HS-5 (cell line): ENCODE results near the gene PAIP2B.
"Not testable (repeated sequence)": the region's sequence is repeated elsewhere in the genome, so short reads cannot be mapped to it uniquely, and the experiment has no call there.

Experiments
- DNase-seq: peaks from one replicate; pipeline ENCODE4 v3.0.0-alpha.2; 2012; ENCODE audit warnings: low read depth

Gene PAIP2B

GRCh38 chr2:71216501-71216900 is 10.4 kb downstream of the PAIP2B start:
- no peak for DNase-seq

GRCh38 chr2:71215447-71215846 is 11.5 kb downstream of the PAIP2B start:
- DNase-seq, result no peak

- no peak for DNase-seq
Observed at GRCh38 chr2:71212336-71212735, 14.6 kb downstream of the PAIP2B start.

GRCh38 chr2:71210292-71210691 is 16.6 kb downstream of the PAIP2B start:
- no peak for DNase-seq

GRCh38 chr2:71208756-71209155 is 18.1 kb downstream of the PAIP2B start:
- DNase-seq, result no peak

GRCh38 chr2:71207601-71208000 is 19.3 kb downstream of the PAIP2B start:
- DNase-seq, result no peak

GRCh38 chr2:71206271-71206670 is 20.6 kb downstream of the PAIP2B start:
- DNase-seq, result no peak

GRCh38 chr2:71191570-71191943 is 35.3 kb downstream of the PAIP2B start:
- no peak for DNase-seq

- no peak for DNase-seq
Observed at GRCh38 chr2:71190656-71191569, 36.0 kb downstream of the PAIP2B start.

GRCh38 chr2:71187589-71187988 is 39.3 kb downstream of the PAIP2B start:
- DNase-seq, result no peak

GRCh38 chr2:71186973-71187372 is 39.9 kb downstream of the PAIP2B start:
- DNase-seq, result no peak

- DNase-seq, result not testable (repeated sequence)
Observed at GRCh38 chr2:71183306-71184115, 43.4 kb downstream of the PAIP2B start.

GRCh38 chr2:71181316-71181715 is 45.6 kb downstream of the PAIP2B start:
- DNase-seq, result no peak

- DNase-seq, result not testable (repeated sequence)
Observed at GRCh38 chr2:71178836-71179235, 48.1 kb downstream of the PAIP2B start.

- DNase-seq, result no peak
Observed at GRCh38 chr2:71174207-71174606, 52.7 kb downstream of the PAIP2B start.

- no peak for DNase-seq
Observed at GRCh38 chr2:71173096-71173495, 53.8 kb downstream of the PAIP2B start.

- DNase-seq, result no peak
Observed at GRCh38 chr2:71166812-71167211, 60.1 kb downstream of the PAIP2B start.

- no peak for DNase-seq
Observed at GRCh38 chr2:71157124-71157793, 69.6 kb downstream of the PAIP2B start.

- DNase-seq, result no peak
Observed at GRCh38 chr2:71156573-71156972, 70.3 kb downstream of the PAIP2B start.

GRCh38 chr2:71155846-71156245 is 71.1 kb downstream of the PAIP2B start:
- DNase-seq, result no peak

- no peak for DNase-seq
Observed at GRCh38 chr2:71154798-71155197, 72.1 kb downstream of the PAIP2B start.

GRCh38 chr2:71154279-71154678 is 72.6 kb downstream of the PAIP2B start:
- no peak for DNase-seq
